IMR-90 (cell line): ENCODE measurements around the gene SEMA4D.

Experiments used
- BHLHE40 ChIP-seq: fragments of 150-350 bp; IDR thresholded peaks from 2 replicates; pipeline ENCODE4 v1.6.1; 2016; ENCODE audit warnings: mild to moderate bottlenecking, low read depth, low read length
- CHD1 ChIP-seq: IDR thresholded peaks from 2 replicates; pipeline ENCODE4 v1.6.1; 2012; ENCODE audit warnings: low read depth, low read length, improper control_type of control experiment
- FOS ChIP-seq: fragments of 150-350 bp; IDR thresholded peaks from 2 replicates; pipeline ENCODE4 v1.6.1; 2016; ENCODE audit warnings: low read depth, low read length
- MAFK ChIP-seq: IDR thresholded peaks from 2 replicates; pipeline ENCODE4 v1.6.1; 2012; ENCODE audit warnings: low read depth, low read length, improper control_type of control experiment
- MAZ ChIP-seq: IDR thresholded peaks from 2 replicates; pipeline ENCODE4 v1.6.1; 2012; ENCODE audit warnings: low read depth, mild to moderate bottlenecking, low read length, improper control_type of control experiment, moderate library complexity, borderline replicate concordance
- NFE2L2 ChIP-seq: fragments of 150-350 bp; IDR thresholded peaks from 2 replicates; pipeline ENCODE4 v1.6.1; 2016; ENCODE audit warnings: low read depth, mild to moderate bottlenecking, low read length
- POLR2A ChIP-seq: IDR thresholded peaks from 2 replicates; pipeline ENCODE4 v1.6.1; 2012; ENCODE audit warnings: mild to moderate bottlenecking, low read depth, low read length
- RAD21 ChIP-seq: IDR thresholded peaks from 2 replicates; pipeline ENCODE4 v1.6.1; 2012; ENCODE audit warnings: low read length, improper control_type of control experiment
- RCOR1 ChIP-seq: IDR thresholded peaks from 2 replicates; pipeline ENCODE4 v1.6.1; 2012; ENCODE audit warnings: mild to moderate bottlenecking, low read length, improper control_type of control experiment; ENCODE audit not compliant: insufficient replicate concordance
- RFX5 ChIP-seq: IDR thresholded peaks from 2 replicates; pipeline ENCODE4 v1.8.0; 2012; ENCODE audit warnings: low read depth, mild to moderate bottlenecking, low read length, moderate library complexity
- SMC3 ChIP-seq: fragments of 150-350 bp; IDR thresholded peaks from 2 replicates; pipeline ENCODE4 v1.6.1; 2016; ENCODE audit warnings: low read depth, mild to moderate bottlenecking, antibody characterized with exemption, low read length, moderate library complexity
- USF2 ChIP-seq: fragments of 150-350 bp; IDR thresholded peaks from 2 replicates; pipeline ENCODE4 v1.6.1; 2017; ENCODE audit warnings: mild to moderate bottlenecking, antibody characterized with exemption, low read length, low read depth
- TF ChIP-seq, protein P1 (sequence below): conservative IDR thresholded peaks from 2 replicates; pipeline ENCODE4 v1.5.1; 2012; ENCODE audit warnings: mild to moderate bottlenecking, low read depth, low read length, improper control_type of control experiment

DNA sequence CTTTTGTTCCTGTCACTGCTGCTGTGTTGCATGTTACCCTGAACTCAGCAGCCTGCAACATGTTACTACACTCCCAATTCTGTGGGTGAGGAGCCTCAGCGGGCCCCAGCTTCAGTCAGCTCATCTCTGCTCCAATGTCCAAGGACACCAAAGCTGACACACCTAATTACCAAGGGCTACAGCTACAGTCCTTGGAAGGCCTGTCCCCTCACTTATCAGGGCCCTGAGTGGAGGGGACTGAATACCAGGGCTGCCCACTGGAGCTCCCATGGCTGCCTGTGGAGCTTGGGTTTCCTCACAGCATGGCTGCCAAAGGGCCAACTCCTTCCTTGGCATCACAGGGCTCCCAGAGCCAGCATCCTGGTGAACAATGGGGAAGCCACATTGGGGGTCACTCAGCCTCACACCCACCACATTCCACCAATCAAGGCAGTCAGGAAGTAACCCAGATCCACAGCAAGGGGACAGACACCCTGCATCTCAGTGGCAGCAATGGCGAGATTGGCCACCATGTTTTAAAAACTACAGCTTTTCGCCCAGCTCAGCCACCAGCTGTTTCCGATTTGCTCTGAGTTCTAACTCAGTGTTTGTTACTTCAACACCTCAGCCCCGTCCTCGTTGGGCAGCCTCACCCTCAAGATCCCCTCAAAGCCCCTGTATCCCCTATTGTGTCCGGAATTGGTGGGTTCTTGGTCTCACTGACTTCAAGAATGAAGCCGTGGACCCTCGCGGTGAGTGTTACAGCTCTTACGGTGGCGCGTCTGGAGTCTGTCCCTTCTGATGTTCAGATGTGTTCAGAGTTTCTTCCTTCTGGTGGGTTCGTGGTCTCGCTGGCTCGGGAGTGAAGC lies 18.9 kb downstream of the SEMA4D start:
- no peak for TF ChIP-seq POLR2A
- TF ChIP-seq, protein P1, sequence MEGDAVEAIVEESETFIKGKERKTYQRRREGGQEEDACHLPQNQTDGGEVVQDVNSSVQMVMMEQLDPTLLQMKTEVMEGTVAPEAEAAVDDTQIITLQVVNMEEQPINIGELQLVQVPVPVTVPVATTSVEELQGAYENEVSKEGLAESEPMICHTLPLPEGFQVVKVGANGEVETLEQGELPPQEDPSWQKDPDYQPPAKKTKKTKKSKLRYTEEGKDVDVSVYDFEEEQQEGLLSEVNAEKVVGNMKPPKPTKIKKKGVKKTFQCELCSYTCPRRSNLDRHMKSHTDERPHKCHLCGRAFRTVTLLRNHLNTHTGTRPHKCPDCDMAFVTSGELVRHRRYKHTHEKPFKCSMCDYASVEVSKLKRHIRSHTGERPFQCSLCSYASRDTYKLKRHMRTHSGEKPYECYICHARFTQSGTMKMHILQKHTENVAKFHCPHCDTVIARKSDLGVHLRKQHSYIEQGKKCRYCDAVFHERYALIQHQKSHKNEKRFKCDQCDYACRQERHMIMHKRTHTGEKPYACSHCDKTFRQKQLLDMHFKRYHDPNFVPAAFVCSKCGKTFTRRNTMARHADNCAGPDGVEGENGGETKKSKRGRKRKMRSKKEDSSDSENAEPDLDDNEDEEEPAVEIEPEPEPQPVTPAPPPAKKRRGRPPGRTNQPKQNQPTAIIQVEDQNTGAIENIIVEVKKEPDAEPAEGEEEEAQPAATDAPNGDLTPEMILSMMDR: no peak
- TF ChIP-seq SMC3: no peak
- TF ChIP-seq RAD21: no peak
- no peak for TF ChIP-seq RCOR1
- TF ChIP-seq BHLHE40: no peak
- TF ChIP-seq CHD1: no peak
- no peak for TF ChIP-seq FOS
- TF ChIP-seq NFE2L2: no peak
- no peak for TF ChIP-seq MAZ
- no peak for TF ChIP-seq RFX5
- TF ChIP-seq USF2: no peak
- TF ChIP-seq MAFK: no peak
